HG02885 (cell line): ENCODE data around the gene ASPHD2.
"Not testable (repeated sequence)": the region's sequence is repeated elsewhere in the genome, so short reads cannot be mapped to it uniquely, and the experiment has no call there.

Experiments used
- ATAC-seq: cut with Tn5 transposase; IDR thresholded peaks from one replicate; pipeline ENCODE4 v1.9.1; 2021; ENCODE audit warnings: mild to moderate bottlenecking; ENCODE audit not compliant: unreplicated experiment, poor library complexity

ASPHD2 gene

DNA sequence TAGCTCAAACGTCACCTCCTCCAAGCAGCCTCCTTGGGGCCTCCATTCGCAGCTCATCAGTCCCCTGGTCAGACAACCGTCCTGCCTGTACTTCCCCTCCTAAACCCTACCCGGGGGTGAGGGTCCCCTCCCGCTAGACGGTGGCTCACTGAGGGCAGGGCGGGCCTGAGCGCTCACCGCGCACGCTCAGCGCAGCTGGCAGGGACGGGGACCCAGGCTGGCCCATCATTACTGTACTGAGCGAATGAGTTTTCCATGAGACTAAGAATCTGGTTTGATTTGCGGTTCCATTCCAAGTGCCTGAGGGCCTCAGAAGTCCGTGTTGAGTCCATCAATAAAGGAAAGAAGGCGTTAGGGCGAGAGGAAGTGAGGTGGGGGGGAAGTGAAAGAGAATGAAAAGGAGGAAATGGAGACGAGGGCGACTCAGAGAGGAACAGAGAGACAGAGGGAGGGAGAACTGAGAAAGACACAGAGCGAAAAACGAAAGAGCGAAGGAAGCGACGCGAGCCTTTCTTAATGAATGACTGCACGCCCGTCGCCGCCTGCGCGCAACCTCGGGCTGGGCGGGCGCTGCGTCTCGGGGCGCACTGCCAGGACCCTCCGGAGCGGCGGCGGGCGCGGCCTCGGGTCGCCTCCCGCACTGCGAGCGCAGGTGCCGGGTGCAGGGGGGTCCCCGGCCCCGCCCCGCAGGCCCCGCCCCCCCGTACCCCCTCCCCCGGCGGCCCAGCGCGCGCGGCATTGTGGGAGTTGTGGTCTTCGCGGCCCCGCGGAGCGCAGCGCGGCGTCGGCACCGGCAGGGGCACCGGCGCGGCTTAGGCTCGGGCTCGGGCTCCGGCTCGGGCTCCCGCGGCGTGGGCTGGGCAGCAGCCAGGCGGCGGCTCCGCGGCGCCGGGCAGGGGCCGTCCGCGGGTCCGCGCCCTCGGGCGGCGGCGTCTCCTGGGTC lies at the start of gene ASPHD2:
ASPHD2 (plus strand) TSS at position 746 of the 943 bp plus-strand sequence. CDS start 4,356 bp downstream, outside the sequence.
- peak; percentile 75 for ATAC-seq

GRCh38 chr22:26380072-26380830 lies 48.8 kb upstream of the ASPHD2 start:
- no peak for ATAC-seq

DNA sequence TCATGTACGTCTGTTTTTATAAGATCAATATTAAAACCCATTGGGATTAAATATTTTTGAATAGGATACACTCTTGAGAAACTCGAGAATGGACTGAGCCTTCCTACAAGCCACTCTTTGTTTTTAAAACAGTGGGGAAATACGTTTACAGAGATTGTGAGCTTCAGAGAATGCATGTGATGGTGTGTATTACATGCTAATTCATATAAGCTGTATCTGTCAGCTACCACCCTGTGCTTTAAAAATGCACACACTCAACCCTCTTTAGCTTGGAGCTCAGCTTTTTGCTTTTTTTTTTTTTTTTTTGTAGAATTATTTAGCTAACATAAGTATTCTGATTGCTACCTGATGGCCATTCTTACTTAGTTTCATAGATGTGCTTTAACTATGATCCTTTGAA lies 46.3 kb upstream of the ASPHD2 start:
- ATAC-seq, result no peak

GRCh38 chr22:26383968-26384556 lies 45.0 kb upstream of the ASPHD2 start:
- no peak for ATAC-seq

DNA sequence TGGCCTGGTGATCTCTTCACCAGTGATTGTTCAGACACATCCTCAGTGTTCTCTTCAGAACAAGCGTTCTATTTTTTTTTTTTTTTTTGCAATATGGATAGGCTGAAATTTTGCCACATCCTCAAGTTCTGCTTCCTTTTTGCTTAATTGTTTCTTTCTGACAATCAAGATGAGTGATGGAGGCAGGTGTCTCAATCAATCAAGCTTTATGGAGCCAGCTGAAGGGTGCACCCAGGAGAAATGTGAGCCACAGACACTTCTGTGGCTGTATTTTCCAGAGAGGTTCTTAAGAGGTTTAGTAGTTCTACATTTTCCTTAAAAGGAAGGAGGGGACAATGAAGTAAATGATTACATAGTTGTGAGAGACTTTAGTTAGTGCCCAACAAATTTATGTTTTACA lies 43.9 kb upstream of the ASPHD2 start:
- no peak for ATAC-seq

GRCh38 chr22:26389125-26389524 lies 39.9 kb upstream of the ASPHD2 start:
- ATAC-seq, result no peak

DNA sequence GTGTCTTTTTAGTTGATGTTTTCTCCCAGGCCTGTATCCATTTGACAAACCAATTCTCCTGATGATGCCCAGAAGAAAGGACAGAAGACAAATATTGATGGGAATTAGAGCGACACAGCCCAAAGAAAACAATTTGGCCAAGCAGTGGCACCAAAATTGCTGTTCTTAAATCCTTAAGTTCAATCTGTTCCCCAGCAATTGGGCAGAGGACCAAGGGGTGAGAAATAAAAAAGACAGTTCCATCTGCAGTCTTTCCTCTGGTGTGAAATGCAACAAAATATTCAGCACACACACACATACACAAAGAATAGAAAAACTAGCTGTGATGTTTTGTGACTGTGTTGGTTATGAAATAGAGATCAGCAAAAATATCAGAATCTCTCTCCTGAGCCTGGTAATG lies 38.0 kb upstream of the ASPHD2 start:
- ATAC-seq, result no peak

GRCh38 chr22:26391623-26392022 lies 37.4 kb upstream of the ASPHD2 start:
- no peak for ATAC-seq

- ATAC-seq, result no peak
Measured at GRCh38 chr22:26393929-26394328, 35.1 kb upstream of the ASPHD2 start.

DNA sequence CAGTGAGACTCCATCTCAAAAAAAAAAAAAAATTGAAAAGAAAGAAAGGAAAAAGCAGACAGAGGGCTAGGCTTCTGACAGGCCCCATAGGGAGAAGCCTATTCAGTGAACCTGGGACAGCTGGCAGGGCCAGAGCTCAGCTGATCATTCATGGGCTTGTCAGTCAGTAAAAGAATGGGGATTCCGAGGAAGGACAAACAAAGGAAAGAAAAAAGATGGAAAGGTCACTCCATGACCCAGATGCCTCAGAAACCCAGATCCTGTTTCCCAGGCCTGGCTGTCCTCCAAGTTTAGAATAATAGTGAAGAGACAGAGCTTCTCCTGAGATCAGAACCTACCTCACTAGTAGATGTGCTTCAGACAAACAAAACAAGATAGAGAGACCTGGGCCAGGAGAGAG lies 34.3 kb upstream of the ASPHD2 start:
- ATAC-seq, result no peak

DNA sequence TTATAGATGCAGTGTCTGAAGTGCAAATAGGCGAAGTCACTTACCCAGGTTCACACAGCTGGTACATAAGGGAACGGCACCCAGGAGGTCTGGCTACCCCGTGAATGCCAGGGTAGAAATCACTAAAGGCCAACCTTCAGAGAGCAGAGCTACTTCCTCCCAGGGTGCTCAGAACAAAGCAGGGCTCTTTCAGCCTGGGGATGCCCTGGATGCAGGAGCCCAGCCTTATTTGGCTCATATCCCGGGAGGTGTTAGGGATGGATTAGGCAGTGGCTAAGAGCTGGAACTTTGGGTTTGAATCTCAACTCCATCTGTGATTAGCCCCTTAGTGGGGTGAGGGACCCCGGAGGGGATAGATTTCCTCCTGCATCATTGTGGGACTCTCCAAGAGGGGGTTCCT lies 33.1 kb upstream of the ASPHD2 start:
- ATAC-seq, result no peak

DNA sequence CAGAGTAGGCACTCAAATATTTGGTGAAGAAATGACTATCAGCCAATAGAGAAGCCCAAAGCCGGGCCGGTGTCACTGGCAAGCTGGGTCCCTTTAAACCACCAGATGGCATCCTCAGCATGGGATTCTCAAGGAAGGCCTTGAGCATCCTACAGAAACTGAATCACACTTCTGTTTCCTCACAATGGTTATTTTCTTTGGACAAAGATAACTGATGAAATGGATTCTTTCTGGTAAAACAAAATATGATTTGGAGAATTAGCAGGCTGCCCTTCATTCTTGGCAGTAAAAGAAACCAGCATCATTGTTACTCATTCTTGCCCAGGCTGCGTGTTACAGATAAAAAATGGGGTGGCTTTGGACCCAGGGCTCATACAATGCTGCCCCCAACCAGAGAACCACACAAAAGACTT lies 30.3 kb upstream of the ASPHD2 start:
- no peak for ATAC-seq

DNA sequence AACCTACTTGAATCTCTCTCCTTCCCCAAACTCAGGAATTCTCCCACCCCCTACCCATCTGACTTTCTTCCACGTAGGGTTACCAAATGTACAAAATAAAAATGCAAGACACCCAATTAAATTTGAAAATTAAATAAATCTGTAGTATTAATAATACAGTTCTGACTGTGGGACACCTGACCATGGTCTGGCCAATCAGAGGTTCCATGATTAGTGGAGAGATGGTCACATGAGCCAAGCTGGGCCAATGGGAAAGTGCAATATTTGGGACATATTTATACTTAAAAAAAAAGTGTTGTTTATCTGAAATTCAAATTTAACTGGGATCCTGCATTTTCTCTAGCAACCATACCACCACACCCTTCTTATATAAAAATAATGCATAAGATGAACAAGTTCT lies 29.8 kb upstream of the ASPHD2 start:
- ATAC-seq, result no peak

DNA sequence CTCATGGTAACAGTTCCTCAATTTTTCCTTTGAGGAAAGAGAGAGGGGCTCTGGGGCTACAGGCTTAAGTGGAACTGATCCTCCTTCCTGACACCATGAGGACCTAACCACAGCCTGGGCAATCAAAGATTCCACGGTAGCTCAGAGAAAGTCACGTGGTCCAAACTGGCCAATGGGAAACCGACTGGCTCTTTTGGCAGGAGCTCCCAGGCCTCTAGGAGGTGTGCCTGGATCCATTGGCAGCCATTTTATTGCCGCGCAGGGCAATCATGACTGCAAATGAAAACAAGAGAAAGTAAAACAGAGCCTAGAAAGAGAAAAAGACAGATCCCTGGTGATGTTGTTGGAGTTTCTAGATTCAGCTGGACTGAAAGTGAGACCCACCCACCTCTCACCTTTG lies 27.3 kb upstream of the ASPHD2 start:
- ATAC-seq, result no peak

DNA sequence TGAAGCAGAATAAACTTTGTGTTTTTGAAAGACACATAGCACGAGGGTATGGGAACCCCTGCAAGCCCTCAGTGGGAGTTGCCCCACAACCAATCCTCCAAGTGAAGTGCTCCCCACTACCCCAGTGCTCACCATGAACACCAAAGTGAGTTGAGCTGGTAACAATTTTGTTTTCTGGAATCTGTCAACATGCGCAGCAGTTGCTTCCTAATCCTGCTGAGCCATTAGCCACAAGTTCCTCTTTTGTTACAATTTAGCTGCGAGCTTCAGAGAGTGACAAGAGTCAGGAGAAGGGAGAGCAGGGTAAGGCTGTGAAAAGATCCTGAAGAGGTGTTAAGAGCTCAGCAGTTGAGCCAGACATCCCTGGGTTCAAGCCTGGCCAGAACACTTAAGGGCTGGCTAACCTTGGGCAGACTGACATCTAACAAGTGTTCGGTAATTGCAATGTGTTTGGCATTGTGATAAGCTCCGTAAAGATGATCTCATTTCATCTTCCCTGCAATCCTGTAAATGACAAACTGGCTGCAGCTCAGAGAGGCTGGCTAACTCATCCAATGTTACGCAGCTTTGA lies 24.1 kb upstream of the ASPHD2 start:
- ATAC-seq, result no peak

- no peak for ATAC-seq
Measured at GRCh38 chr22:26406118-26406517, 22.9 kb upstream of the ASPHD2 start.

DNA sequence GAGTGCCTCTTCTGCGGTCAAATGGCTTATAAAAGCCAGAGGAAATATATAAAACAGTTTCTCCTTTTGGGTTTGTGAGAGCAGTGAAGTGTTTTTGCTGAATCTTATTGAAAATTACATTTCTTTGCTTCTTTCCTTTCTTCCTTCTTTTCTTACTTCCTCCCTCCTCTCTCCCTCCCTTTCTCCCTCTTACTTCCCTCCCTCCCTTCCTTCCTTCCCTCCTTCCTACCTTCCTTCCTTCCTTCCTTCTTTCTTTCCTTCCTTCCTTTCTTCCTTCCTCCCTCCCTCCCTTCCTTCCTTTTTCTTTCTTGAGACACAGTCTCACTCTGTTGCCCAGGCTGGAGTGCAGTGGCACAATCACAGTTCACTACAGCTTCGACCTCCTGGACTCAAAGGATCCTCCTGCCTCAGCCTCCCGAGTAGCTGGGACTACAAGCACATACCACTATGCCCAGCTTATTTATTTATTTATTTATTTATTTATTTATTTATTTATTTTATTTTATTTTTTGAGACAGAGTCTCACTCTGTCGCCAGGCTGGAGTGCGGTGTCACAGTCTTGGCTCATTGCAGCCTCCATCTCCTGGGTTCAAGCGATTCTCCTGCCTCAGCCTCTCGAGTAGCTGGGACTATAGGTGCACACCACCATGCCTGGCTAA lies 20.4 kb upstream of the ASPHD2 start:
- not testable (repeated sequence) for ATAC-seq

DNA sequence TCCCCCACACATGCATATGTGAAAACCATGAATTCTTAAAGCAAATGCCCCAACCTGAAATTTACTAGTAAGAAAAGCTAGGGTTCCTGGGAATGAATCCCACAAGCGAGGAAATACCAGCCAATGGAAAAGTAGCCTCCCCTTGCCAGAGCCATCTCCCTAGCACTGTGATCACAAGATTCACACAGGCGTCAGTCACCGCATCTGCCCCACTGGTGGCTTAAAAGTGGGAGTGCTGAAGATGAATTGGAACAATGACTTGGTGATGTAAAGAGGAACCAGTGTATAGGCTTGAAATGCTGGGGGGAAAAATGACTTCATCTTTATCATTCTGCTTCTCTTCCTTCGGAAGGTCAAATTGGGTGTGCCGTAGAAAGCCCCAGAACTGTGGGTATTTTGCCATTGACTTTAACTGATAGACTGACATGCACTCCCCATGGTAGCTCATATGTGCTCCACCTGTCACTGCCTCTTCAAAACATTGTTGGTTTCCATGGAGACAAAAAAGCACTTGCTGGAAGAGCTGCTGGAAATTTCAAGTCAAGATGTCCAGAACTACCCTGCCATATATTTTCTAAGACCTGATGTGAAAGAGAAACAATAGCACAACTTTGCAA lies 19.2 kb upstream of the ASPHD2 start:
- ATAC-seq, result no peak

DNA sequence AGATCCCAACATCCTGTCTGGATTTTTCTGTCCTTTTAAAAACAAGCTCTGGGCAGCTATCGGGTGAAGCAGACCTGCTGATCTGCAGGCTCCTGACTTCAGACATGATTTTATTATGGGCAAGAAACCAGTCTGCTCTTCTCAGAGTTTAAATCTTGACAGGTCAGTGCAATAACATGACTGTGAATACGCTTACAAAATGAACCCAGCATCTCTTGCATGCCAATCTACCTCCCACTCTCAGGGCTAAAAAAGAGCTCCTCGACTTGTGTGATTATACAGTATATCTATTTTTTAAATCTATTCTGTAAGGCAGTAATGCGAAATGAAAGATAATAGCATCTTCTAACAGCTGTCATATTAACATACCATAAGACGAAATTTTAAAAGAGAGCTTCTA lies 18.7 kb upstream of the ASPHD2 start:
- ATAC-seq, result no peak

DNA sequence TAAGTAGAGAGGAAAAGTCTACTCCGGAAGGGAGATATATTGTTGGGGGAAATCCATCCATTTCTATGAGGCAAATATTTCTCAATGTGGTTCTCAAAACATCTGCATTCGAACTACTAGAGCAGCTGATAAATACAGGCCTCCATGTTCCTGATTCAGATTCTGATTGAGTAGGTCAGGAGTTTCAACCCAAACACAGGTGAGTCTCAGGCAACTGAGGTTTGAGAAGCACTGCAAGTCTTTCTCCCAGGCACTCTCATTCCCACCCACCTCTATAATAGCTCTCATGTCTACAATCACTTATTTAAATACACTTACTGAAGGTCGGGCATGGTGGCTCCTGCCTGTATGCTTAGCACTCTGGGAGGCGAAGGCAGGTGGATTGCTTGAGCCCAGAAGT lies 14.7 kb upstream of the ASPHD2 start:
- no peak for ATAC-seq
